RWPE2 (cell line): ENCODE results near the gene MAP7.
"Not testable (repeated sequence)": the region's sequence is repeated elsewhere in the genome, so short reads cannot be mapped to it uniquely, and the experiment has no call there.

Experiments used
- ATAC-seq: fragments of 200-7000 bp; cut with Tn5 transposase; 3 replicates; pipeline ENCODE4 v1.9.1; 2021; ENCODE audit warnings: low read depth
- DNase-seq: peaks from one replicate; pipeline ENCODE4 v3.0.0-alpha.2; 2020; ENCODE audit warnings: low spot score
- H3K27ac ChIP-seq: fragments of 450-650 bp; 2 replicates; pipeline ENCODE4 v1.5.1; 2017; ENCODE audit warnings: mild to moderate bottlenecking; ENCODE audit not compliant: poor library complexity, severe bottlenecking
- H3K27me3 ChIP-seq: fragments of 250-450 bp; sonication (Bioruptor Pico); 2 replicates; pipeline ENCODE4 v1.5.1; 2021; ENCODE audit warnings: mild to moderate bottlenecking, moderate library complexity; ENCODE audit not compliant: insufficient read depth, poor library complexity, severe bottlenecking
- H3K36me3 ChIP-seq: fragments of 250-450 bp; sonication (Bioruptor Pico); 2 replicates; pipeline ENCODE4 v1.5.1; 2020; ENCODE audit warnings: low read depth, mild to moderate bottlenecking, moderate library complexity
- H3K4me1 ChIP-seq: fragments of 250-450 bp; sonication (Bioruptor Pico); 2 replicates; pipeline ENCODE4 v1.5.1; 2021; ENCODE audit warnings: mild to moderate bottlenecking, moderate library complexity; ENCODE audit not compliant: insufficient read depth, poor library complexity, severe bottlenecking
- H3K4me3 ChIP-seq: fragments of 250-450 bp; sonication (Bioruptor Pico); 2 replicates; pipeline ENCODE4 v1.5.1; 2021; ENCODE audit warnings: mild to moderate bottlenecking, moderate library complexity; ENCODE audit not compliant: severe bottlenecking
- H3K9me3 ChIP-seq: fragments of 250-450 bp; sonication (Bioruptor Pico); 2 replicates; pipeline ENCODE4 v1.5.1; 2021; ENCODE audit warnings: mild to moderate bottlenecking, moderate library complexity; ENCODE audit not compliant: severe bottlenecking
- CTCF ChIP-seq: fragments of 450-650 bp; IDR thresholded peaks from one replicate; pipeline ENCODE4 v1.5.1; 2017; ENCODE audit warnings: mild to moderate bottlenecking, moderate library complexity; ENCODE audit not compliant: poor library complexity, severe bottlenecking

The MAP7 gene

DNA sequence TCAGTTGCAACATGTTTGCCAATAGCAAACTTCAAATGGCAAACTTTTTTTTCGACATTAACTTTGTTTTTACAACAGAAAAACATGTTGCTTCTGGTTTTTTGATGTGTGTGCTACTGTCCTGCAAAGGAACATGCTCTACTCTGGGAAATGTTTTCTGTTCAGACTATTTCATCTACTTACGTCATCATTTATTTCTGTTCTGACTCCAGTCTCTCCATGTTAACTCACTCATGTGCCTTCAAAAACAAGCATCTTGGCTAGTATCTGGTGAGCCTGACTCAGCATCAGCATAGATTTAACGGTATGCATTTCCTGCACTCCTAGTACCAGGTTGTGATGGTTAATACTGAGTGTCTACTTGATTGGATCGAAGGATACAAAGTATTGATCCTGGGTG, 36.1 kb upstream of the MAP7 start:
- no peak overlapping the region for H3K4me3 ChIP-seq
- H3K27me3 ChIP-seq, result no peaks in the 10 kb centered on the region
- peaks cover 12% of the 10 kb centered on the region for H3K4me1 ChIP-seq
- DNase-seq (no peak), ATAC-seq (peak; percentile 54; the same call in 2 of the 3 replicates)
- no peaks in the 10 kb centered on the region for H3K36me3 ChIP-seq
- H3K27ac ChIP-seq, result no peak overlapping the region
- TF ChIP-seq CTCF, result no peak
- H3K9me3 ChIP-seq, result no peaks in the 10 kb centered on the region

- H3K4me1 ChIP-seq, result peaks cover 12% of the 10 kb centered on the region
- not testable (repeated sequence) for H3K4me3 ChIP-seq, H3K27me3 ChIP-seq, DNase-seq, H3K36me3 ChIP-seq, H3K27ac ChIP-seq, H3K9me3 ChIP-seq, ATAC-seq
These were observed 35.3 kb upstream of the MAP7 start for GRCh38 chr6:136585523-136585922.

DNA sequence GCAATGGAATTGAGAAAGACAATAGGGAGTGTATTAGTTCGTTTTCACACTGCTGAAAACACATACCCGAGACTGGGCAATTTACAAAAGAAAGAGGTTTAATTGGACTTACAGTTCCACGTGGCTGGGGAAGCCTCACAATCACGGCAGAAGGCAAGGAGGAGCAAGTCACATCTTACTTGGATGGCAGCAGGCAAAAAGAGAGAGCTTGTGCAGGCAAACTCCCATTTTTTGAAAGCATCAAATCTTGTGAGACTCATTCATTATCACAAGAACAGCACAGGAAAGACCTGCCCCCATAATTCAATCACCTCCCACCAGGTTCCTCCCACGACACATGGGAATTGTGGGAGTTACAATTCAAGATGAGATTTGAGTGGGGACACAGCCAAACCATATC, 34.1 kb upstream of the MAP7 start:
- peaks cover 12% of the 10 kb centered on the region for H3K4me1 ChIP-seq
- not testable (repeated sequence) for H3K27me3 ChIP-seq, H3K4me3 ChIP-seq, H3K9me3 ChIP-seq, DNase-seq, ATAC-seq, H3K27ac ChIP-seq, H3K36me3 ChIP-seq

GRCh38 chr6:136582711-136583471, 32.7 kb upstream of the MAP7 start:
- Histone ChIP-seq H3K4me1 (peaks cover 12% of the 10 kb centered on the region), H3K27ac (no peak overlapping the region), H3K36me3 (no peaks in the 10 kb centered on the region), H3K9me3 (no peaks in the 10 kb centered on the region), H3K27me3 (no peaks in the 10 kb centered on the region), H3K4me3 (no peak overlapping the region)
- peak; percentile 84 for TF ChIP-seq CTCF
- no peak for DNase-seq
- ATAC-seq, result peak; percentile 63; the same call in 2 of the 3 replicates

DNA sequence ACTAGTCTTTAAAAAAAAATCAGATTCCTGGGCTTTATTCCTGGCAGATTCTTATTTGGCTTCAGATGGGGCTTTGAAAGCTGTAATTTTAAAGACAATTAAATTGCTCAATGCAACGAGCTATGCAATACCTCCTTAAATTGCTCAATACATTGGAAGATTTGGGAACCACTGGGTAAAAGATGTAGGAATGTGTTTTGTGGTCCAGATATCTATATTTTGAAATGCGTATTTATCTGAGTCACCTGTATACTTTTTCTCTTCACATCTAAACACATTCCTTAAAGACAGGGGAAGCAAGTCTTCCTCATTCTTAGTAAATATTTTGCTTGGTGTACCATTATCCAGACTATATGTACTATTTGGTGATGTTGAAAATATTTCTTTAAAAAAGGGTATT, 29.6 kb upstream of the MAP7 start:
- ATAC-seq (no peak; the same call in 2 of the 3 replicates), DNase-seq (no peak)
- Histone ChIP-seq H3K4me1 (peaks cover 3% of the 10 kb centered on the region), H3K27ac (no peak overlapping the region), H3K27me3 (no peaks in the 10 kb centered on the region), H3K36me3 (no peaks in the 10 kb centered on the region), H3K9me3 (no peaks in the 10 kb centered on the region), H3K4me3 (no peak overlapping the region)
- TF ChIP-seq CTCF, result no peak

DNA sequence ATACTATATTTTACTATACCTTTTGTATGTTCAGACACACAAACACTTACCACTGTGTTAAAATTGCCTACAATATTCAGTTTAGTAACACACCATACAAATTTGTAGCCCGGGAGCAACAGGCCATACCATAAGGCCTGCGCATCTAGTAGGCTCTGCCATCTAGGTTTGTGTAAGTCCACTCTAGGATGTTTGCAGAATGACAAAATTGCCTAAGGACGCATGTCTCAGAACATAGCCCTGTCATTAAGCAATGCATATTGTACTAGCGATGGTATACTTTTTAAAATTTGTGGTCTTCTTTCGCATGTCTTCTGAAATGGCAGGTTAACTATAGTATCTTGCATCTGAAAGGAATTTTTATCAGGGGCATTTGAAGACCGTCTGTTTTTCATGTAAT, 26.6 kb upstream of the MAP7 start:
- Histone ChIP-seq H3K4me1 (no peaks in the 10 kb centered on the region), H3K27ac (no peak overlapping the region), H3K4me3 (no peak overlapping the region), H3K36me3 (no peaks in the 10 kb centered on the region), H3K9me3 (no peaks in the 10 kb centered on the region), H3K27me3 (no peaks in the 10 kb centered on the region)
- DNase-seq, result no peak
- ATAC-seq, result no peak
- no peak for TF ChIP-seq CTCF
